ENCODE measurements around the gene DPYSL5.

Gene DPYSL5

GRCh38 chr2:26988058-26988860 lies 140.3 kb downstream of the DPYSL5 start:
- no peaks in the 10 kb centered on the region for H3K4me1 Mint-ChIP-seq
- H3K27me3 Mint-ChIP-seq (ENCODE audit: low read depth, poor library complexity), result peaks cover 12% of the 10 kb centered on the region
- H3K4me3 Mint-ChIP-seq, result no peak overlapping the region
- no peaks in the 10 kb centered on the region for H3K36me3 Mint-ChIP-seq (ENCODE audit: low read depth)
- no peak for DNase-seq
- no peaks in the 10 kb centered on the region for H3K9me3 Mint-ChIP-seq
- no peak for TF ChIP-seq CTCF (IDR thresholded peaks at IDR 0.05)
- H3K27ac Mint-ChIP-seq, result no peak overlapping the region

- Mint-ChIP-seq H3K27ac (no peak overlapping the region), H3K9me3 (no peaks in the 10 kb centered on the region), H3K4me3 (no peak overlapping the region), H3K27me3 (ENCODE audit: low read depth, poor library complexity) (peaks cover 12% of the 10 kb centered on the region), H3K36me3 (ENCODE audit: low read depth) (no peaks in the 10 kb centered on the region), H3K4me1 (no peaks in the 10 kb centered on the region)
- DNase-seq, result no peak
- no peak for TF ChIP-seq CTCF (IDR thresholded peaks at IDR 0.05)
Observed at GRCh38 chr2:26989156-26989555, 141.2 kb downstream of the DPYSL5 start.

GRCh38 chr2:26991717-26992116 lies 143.8 kb downstream of the DPYSL5 start:
- H3K9me3 Mint-ChIP-seq, result no peaks in the 10 kb centered on the region
- H3K4me3 Mint-ChIP-seq, result no peak overlapping the region
- H3K27me3 Mint-ChIP-seq (ENCODE audit: low read depth, poor library complexity), result peaks cover 14% of the 10 kb centered on the region
- H3K27ac Mint-ChIP-seq, result no peak overlapping the region
- no peak for DNase-seq
- no peaks in the 10 kb centered on the region for H3K4me1 Mint-ChIP-seq
- no peak for TF ChIP-seq CTCF (IDR thresholded peaks at IDR 0.05)
- H3K36me3 Mint-ChIP-seq (ENCODE audit: low read depth), result no peaks in the 10 kb centered on the region

DNA sequence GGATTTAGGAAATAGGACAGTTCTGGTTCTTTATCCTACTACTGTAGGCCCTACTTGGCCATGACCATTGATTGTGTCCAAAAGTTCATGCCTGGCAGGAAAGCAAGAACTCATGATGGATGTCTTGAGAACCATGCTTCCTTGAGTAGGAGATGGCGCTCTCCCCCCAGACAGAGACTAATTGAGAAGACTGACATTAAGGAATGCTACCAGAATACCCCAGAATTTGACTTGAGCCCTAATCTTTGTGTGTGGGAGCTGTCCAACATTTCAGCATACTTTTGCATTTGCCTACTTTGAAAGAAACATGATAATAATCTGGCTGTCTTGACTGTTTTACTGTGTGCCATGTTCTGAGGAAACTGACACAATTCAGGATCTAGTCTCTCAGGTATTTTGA lies 145.8 kb downstream of the DPYSL5 start:
- TF ChIP-seq CTCF (IDR thresholded peaks at IDR 0.05), result no peak
- H3K9me3 Mint-ChIP-seq, result no peaks in the 10 kb centered on the region
- no peak overlapping the region for H3K4me3 Mint-ChIP-seq
- no peaks in the 10 kb centered on the region for H3K36me3 Mint-ChIP-seq (ENCODE audit: low read depth)
- H3K4me1 Mint-ChIP-seq, result no peaks in the 10 kb centered on the region
- H3K27me3 Mint-ChIP-seq (ENCODE audit: low read depth, poor library complexity), result peaks cover 15% of the 10 kb centered on the region
- H3K27ac Mint-ChIP-seq, result no peak overlapping the region
- no peak for DNase-seq

- Mint-ChIP-seq H3K27ac (no peak overlapping the region), H3K27me3 (ENCODE audit: low read depth, poor library complexity) (peaks cover 13% of the 10 kb centered on the region), H3K4me3 (no peak overlapping the region), H3K36me3 (ENCODE audit: low read depth) (no peaks in the 10 kb centered on the region), H3K9me3 (no peaks in the 10 kb centered on the region), H3K4me1 (no peaks in the 10 kb centered on the region)
- no peak for DNase-seq
- TF ChIP-seq CTCF (IDR thresholded peaks at IDR 0.05), result no peak
Observed at GRCh38 chr2:26994983-26995382, 147.1 kb downstream of the DPYSL5 start.

DNA sequence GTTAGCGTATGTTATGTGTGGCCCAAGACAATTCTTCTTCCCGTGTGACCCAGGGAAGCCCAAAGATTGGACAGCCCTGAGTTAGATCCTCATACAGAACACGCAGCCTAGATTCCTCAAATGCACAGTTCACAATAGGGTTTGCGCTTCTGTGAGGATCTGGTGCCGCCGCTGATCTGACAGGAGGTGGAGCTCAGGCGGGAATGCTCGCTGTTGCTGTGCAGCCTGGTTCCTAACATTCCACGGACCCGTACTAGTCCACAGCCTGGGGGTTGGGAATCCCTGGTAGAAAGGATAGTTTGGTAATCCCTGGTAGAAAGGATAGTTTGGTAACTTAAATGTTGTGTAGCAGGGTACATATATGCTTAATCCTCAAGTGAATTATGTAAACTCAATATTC lies 149.5 kb downstream of the DPYSL5 start:
- no peaks in the 10 kb centered on the region for H3K36me3 Mint-ChIP-seq (ENCODE audit: low read depth)
- H3K27me3 Mint-ChIP-seq (ENCODE audit: low read depth, poor library complexity), result peaks cover 13% of the 10 kb centered on the region
- no peak for DNase-seq
- H3K27ac Mint-ChIP-seq, result no peak overlapping the region
- no peak overlapping the region for H3K4me3 Mint-ChIP-seq
- TF ChIP-seq CTCF (IDR thresholded peaks at IDR 0.05), result no peak
- no peaks in the 10 kb centered on the region for H3K4me1 Mint-ChIP-seq
- no peaks in the 10 kb centered on the region for H3K9me3 Mint-ChIP-seq
